NCI-H524 (cell line): ENCODE data around the gene ATP8A2.
A peak's percentile ranks its signal among the peaks of the same experiment; 100 is the strongest.

ENCODE experiments used
- DNase-seq, 2 experiments: peaks; one replicate each; lab custom pipeline; 2025; lab: John Stamatoyannopoulos, UW

The ATP8A2 gene

GRCh38 chr13:26012995-26013394 is 641.2 kb downstream of the ATP8A2 start:
- no peak for DNase-seq

- DNase-seq: no peak
These were observed 643.7 kb downstream of the ATP8A2 start for GRCh38 chr13:26015271-26016125.

- DNase-seq: no peak
These were observed 644.4 kb downstream of the ATP8A2 start for GRCh38 chr13:26016189-26016588.

- no peak for DNase-seq
These were observed 645.6 kb downstream of the ATP8A2 start for GRCh38 chr13:26017196-26017921.

- no peak for DNase-seq
These were observed 646.3 kb downstream of the ATP8A2 start for GRCh38 chr13:26017932-26018665.

GRCh38 chr13:26019251-26019650 is 647.5 kb downstream of the ATP8A2 start:
- no peak for DNase-seq

GRCh38 chr13:26019881-26020870 is 648.4 kb downstream of the ATP8A2 start:
- DNase-seq: no peak

GRCh38 chr13:26020891-26021290 is 649.1 kb downstream of the ATP8A2 start:
- no peak for DNase-seq

- no peak for DNase-seq
These were observed 649.7 kb downstream of the ATP8A2 start for GRCh38 chr13:26021516-26021915.

GRCh38 chr13:26021956-26022355 is 650.2 kb downstream of the ATP8A2 start:
- no peak for DNase-seq

- peak in 1 of 2 experiments; percentile 48 for DNase-seq
These were observed 650.9 kb downstream of the ATP8A2 start for GRCh38 chr13:26022538-26023292.

- no peak for DNase-seq
These were observed 652.8 kb downstream of the ATP8A2 start for GRCh38 chr13:26024558-26024957.

- peak; percentile 19 to 79 for DNase-seq
These were observed 653.4 kb downstream of the ATP8A2 start for GRCh38 chr13:26025196-26025595.

- no peak for DNase-seq
These were observed 654.0 kb downstream of the ATP8A2 start for GRCh38 chr13:26025771-26026170.

GRCh38 chr13:26026211-26026610 is 654.4 kb downstream of the ATP8A2 start:
- no peak for DNase-seq

- no peak for DNase-seq
These were observed 657.9 kb downstream of the ATP8A2 start for GRCh38 chr13:26029581-26030136.

- DNase-seq: no peak
These were observed 658.6 kb downstream of the ATP8A2 start for GRCh38 chr13:26030331-26030730.

GRCh38 chr13:26034018-26034417 is 662.2 kb downstream of the ATP8A2 start:
- DNase-seq: no peak

- no peak for DNase-seq
These were observed 664.6 kb downstream of the ATP8A2 start for GRCh38 chr13:26036383-26036782.

- peak; percentile 15 to 62 for DNase-seq
These were observed 665.5 kb downstream of the ATP8A2 start for GRCh38 chr13:26037302-26037701.
